ENCODE measurements around the gene TANC1. TPM values are rescaled to one million over a fixed set of nuclear protein-coding genes. Genes with fewer than 3 reads are reported as not detected.

TANC1 gene
- total and polyA plus RNA-seq, 2 experiments from 2014 or later, result 2.8 to 9.5 TPM

DNA sequence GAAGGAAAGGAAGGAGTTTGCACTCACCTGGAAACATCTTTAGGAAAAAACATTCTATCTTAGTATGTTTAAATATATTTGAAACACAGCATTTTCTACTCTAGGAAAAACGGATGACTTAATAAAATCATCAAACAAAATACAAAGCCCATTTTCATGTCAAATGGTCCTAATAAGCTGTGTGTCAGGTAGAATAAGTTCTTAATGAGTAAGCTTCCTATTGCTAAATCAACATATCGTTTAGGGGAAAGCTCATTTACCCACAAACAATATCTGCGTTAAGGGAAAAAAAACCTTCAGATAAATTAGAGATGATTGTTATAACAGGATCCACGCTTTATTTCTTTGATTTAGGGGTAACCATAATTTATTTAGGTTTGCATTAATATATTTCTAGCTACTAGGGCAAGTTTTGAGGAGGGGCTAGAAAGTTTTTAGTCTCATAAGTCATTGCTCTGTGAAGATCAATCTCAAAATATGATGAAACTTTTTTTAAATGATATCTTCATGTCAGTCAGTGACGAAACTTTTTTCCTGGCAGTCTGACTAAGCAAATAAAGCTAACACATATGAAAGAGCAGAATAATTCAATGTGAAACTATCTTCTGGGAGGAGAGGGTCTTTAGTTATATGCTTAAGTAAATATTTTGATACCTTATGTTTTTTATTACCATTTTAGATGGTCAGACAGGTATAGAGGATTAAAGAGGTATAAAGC, 170.9 kb downstream of the TANC1 start:
- H3K9me3 Mint-ChIP-seq, result no peaks in the 10 kb centered on the region
- no peak overlapping the region for H3K4me3 ChIP-seq
- DNase-seq (ENCODE audit: low spot score) (no peak), ATAC-seq (no peak)
- peaks cover 10% of the 10 kb centered on the region; the same call in 2 of the 3 replicates for H3K4me1 Mint-ChIP-seq
- no peak overlapping the region for H3K4me2 ChIP-seq
- H3K36me3 Mint-ChIP-seq (ENCODE audit: low read depth), result no peaks in the 10 kb centered on the region
- H3F3A ChIP-seq (replicated peaks; ENCODE audit: low read depth), result no peaks in the 10 kb centered on the region
- H3K9me2 ChIP-seq (ENCODE audit: insufficient read depth), result no peaks in the 10 kb centered on the region
- H3K27me3 ChIP-seq (ENCODE audit: insufficient read depth), result no peaks in the 10 kb centered on the region
- no peaks in the 10 kb centered on the region for H3K36me3 ChIP-seq (ENCODE audit: insufficient read depth)
- H3K27ac Mint-ChIP-seq, result peak overlapping the region; percentile 42; the same call in 1 of the 2 replicates
- H3K4me1 ChIP-seq (ENCODE audit: insufficient read depth), result no peaks in the 10 kb centered on the region; the same call in 1 of the 2 replicates
- peaks cover 2% of the 10 kb centered on the region for H3K27me3 Mint-ChIP-seq (ENCODE audit: insufficient read depth, low read depth, poor library complexity)
- H3K27ac ChIP-seq (ENCODE audit: low read depth), result no peak overlapping the region
- no peaks in the 10 kb centered on the region; the same call in 1 of the 2 replicates for H4K20me1 ChIP-seq (replicated peaks; ENCODE audit: insufficient read depth)
- H2AFZ ChIP-seq, result no peak overlapping the region
- H3K4me3 Mint-ChIP-seq, result no peak overlapping the region
- H3K79me2 ChIP-seq (replicated peaks; ENCODE audit: insufficient read depth), result no peaks in the 10 kb centered on the region
- TF ChIP-seq ZNF331 (CRISPR knock-in tag; IDR thresholded peaks at IDR 0.05; ENCODE audit: low read depth) (no peak), STAT1 (IDR thresholded peaks at IDR 0.05; ENCODE audit: unreplicated experiment) (no peak), JUNB (IDR thresholded peaks at IDR 0.05; ENCODE audit: unreplicated experiment) (no peak), POLR2AphosphoS5 (IDR thresholded peaks at IDR 0.05; ENCODE audit: low read depth) (no peak), ZNF114 (CRISPR knock-in tag; IDR thresholded peaks at IDR 0.05) (no peak)

GRCh38 chr2:159140070-159140769, 171.8 kb downstream of the TANC1 start:
- peaks cover 10% of the 10 kb centered on the region; the same call in 2 of the 3 replicates for H3K4me1 Mint-ChIP-seq
- DNase-seq (ENCODE audit: low spot score), result no peak
- H3K27me3 Mint-ChIP-seq (ENCODE audit: insufficient read depth, low read depth, poor library complexity), result peaks cover 2% of the 10 kb centered on the region
- H3K27ac Mint-ChIP-seq, result no peak overlapping the region
- Histone ChIP-seq H3K36me3 (ENCODE audit: insufficient read depth) (no peaks in the 10 kb centered on the region), H3K27me3 (ENCODE audit: insufficient read depth) (no peaks in the 10 kb centered on the region), H3K9me2 (ENCODE audit: insufficient read depth) (no peaks in the 10 kb centered on the region), H2AFZ (no peak overlapping the region), H3K4me3 (no peak overlapping the region), H3K4me1 (ENCODE audit: insufficient read depth) (no peaks in the 10 kb centered on the region; the same call in 1 of the 2 replicates), H4K20me1 (replicated peaks; ENCODE audit: insufficient read depth) (no peaks in the 10 kb centered on the region; the same call in 1 of the 2 replicates), H3F3A (replicated peaks; ENCODE audit: low read depth) (no peaks in the 10 kb centered on the region), H3K4me2 (no peak overlapping the region), H3K79me2 (replicated peaks; ENCODE audit: insufficient read depth) (no peaks in the 10 kb centered on the region), H3K27ac (ENCODE audit: low read depth) (no peak overlapping the region)
- H3K36me3 Mint-ChIP-seq (ENCODE audit: low read depth), result no peaks in the 10 kb centered on the region
- H3K9me3 Mint-ChIP-seq, result no peaks in the 10 kb centered on the region
- H3K4me3 Mint-ChIP-seq, result no peak overlapping the region
- no peak for ATAC-seq
- TF ChIP-seq, protein P1, sequence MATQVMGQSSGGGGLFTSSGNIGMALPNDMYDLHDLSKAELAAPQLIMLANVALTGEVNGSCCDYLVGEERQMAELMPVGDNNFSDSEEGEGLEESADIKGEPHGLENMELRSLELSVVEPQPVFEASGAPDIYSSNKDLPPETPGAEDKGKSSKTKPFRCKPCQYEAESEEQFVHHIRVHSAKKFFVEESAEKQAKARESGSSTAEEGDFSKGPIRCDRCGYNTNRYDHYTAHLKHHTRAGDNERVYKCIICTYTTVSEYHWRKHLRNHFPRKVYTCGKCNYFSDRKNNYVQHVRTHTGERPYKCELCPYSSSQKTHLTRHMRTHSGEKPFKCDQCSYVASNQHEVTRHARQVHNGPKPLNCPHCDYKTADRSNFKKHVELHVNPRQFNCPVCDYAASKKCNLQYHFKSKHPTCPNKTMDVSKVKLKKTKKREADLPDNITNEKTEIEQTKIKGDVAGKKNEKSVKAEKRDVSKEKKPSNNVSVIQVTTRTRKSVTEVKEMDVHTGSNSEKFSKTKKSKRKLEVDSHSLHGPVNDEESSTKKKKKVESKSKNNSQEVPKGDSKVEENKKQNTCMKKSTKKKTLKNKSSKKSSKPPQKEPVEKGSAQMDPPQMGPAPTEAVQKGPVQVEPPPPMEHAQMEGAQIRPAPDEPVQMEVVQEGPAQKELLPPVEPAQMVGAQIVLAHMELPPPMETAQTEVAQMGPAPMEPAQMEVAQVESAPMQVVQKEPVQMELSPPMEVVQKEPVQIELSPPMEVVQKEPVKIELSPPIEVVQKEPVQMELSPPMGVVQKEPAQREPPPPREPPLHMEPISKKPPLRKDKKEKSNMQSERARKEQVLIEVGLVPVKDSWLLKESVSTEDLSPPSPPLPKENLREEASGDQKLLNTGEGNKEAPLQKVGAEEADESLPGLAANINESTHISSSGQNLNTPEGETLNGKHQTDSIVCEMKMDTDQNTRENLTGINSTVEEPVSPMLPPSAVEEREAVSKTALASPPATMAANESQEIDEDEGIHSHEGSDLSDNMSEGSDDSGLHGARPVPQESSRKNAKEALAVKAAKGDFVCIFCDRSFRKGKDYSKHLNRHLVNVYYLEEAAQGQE (IDR thresholded peaks at IDR 0.05; ENCODE audit: unreplicated experiment), result no peak
- TF ChIP-seq JUNB (IDR thresholded peaks at IDR 0.05; ENCODE audit: unreplicated experiment) (no peak), NANOG (IDR thresholded peaks at IDR 0.05; ENCODE audit: borderline replicate concordance) (no peak), ZNF114 (CRISPR knock-in tag; IDR thresholded peaks at IDR 0.05) (no peak), ZNF331 (CRISPR knock-in tag; IDR thresholded peaks at IDR 0.05; ENCODE audit: low read depth) (no peak), EZH2phosphoT487 (IDR thresholded peaks at IDR 0.05; ENCODE audit: unreplicated experiment) (no peak)
- TF ChIP-seq, protein P2, sequence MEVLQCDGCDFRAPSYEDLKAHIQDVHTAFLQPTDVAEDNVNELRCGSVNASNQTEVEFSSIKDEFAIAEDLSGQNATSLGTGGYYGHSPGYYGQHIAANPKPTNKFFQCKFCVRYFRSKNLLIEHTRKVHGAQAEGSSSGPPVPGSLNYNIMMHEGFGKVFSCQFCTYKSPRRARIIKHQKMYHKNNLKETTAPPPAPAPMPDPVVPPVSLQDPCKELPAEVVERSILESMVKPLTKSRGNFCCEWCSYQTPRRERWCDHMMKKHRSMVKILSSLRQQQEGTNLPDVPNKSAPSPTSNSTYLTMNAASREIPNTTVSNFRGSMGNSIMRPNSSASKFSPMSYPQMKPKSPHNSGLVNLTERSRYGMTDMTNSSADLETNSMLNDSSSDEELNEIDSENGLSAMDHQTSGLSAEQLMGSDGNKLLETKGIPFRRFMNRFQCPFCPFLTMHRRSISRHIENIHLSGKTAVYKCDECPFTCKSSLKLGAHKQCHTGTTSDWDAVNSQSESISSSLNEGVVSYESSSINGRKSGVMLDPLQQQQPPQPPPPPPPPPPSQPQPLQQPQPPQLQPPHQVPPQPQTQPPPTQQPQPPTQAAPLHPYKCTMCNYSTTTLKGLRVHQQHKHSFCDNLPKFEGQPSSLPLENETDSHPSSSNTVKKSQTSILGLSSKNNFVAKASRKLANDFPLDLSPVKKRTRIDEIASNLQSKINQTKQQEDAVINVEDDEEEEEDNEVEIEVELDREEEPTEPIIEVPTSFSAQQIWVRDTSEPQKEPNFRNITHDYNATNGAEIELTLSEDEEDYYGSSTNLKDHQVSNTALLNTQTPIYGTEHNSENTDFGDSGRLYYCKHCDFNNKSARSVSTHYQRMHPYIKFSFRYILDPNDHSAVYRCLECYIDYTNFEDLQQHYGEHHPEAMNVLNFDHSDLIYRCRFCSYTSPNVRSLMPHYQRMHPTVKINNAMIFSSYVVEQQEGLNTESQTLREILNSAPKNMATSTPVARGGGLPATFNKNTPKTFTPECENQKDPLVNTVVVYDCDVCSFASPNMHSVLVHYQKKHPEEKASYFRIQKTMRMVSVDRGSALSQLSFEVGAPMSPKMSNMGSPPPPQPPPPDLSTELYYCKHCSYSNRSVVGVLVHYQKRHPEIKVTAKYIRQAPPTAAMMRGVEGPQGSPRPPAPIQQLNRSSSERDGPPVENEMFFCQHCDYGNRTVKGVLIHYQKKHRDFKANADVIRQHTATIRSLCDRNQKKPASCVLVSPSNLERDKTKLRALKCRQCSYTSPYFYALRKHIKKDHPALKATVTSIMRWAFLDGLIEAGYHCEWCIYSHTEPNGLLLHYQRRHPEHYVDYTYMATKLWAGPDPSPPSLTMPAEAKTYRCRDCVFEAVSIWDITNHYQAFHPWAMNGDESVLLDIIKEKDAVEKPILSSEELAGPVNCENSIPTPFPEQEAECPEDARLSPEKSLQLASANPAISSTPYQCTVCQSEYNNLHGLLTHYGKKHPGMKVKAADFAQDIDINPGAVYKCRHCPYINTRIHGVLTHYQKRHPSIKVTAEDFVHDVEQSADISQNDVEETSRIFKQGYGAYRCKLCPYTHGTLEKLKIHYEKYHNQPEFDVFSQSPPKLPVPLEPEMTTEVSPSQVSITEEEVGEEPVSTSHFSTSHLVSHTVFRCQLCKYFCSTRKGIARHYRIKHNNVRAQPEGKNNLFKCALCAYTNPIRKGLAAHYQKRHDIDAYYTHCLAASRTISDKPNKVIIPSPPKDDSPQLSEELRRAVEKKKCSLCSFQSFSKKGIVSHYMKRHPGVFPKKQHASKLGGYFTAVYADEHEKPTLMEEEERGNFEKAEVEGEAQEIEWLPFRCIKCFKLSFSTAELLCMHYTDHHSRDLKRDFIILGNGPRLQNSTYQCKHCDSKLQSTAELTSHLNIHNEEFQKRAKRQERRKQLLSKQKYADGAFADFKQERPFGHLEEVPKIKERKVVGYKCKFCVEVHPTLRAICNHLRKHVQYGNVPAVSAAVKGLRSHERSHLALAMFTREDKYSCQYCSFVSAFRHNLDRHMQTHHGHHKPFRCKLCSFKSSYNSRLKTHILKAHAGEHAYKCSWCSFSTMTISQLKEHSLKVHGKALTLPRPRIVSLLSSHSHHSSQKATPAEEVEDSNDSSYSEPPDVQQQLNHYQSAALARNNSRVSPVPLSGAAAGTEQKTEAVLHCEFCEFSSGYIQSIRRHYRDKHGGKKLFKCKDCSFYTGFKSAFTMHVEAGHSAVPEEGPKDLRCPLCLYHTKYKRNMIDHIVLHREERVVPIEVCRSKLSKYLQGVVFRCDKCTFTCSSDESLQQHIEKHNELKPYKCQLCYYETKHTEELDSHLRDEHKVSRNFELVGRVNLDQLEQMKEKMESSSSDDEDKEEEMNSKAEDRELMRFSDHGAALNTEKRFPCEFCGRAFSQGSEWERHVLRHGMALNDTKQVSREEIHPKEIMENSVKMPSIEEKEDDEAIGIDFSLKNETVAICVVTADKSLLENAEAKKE (CRISPR knock-in tag; IDR thresholded peaks at IDR 0.05), result no peak
